Right atrium auricular region (tissue), 2 donors: ENCODE measurements around the gene CLDN1. TPM values are rescaled to one million over a fixed set of nuclear protein-coding genes. Genes with fewer than 3 reads are reported as not detected.

Source experiments
- DNase-seq: peaks from one replicate; pipeline ENCODE4 v3.0.0-alpha.2; 2019; ENCODE audit warnings: low spot score
- H3K27ac ChIP-seq, 2 donors: fragments of 200-600 bp; sonication (generic); 1 replicate in 1 of 2; 2 replicates in 1 of 2; pipeline ENCODE4 v1.5.1; 2016 to 2019
- H3K27me3 ChIP-seq, 2 donors: fragments of 200-600 bp; sonication (generic); one replicate each; pipeline versions ENCODE4 v1.5.1 to v1.6.0; 2017 to 2019
- H3K36me3 ChIP-seq: fragments of 200-600 bp; sonication (generic); one replicate; pipeline ENCODE4 v1.5.1; 2016
- H3K4me1 ChIP-seq, 2 donors: fragments of 200-600 bp; sonication (generic); one replicate each; pipeline versions ENCODE4 v1.5.1 to v1.6.0; 2017 to 2019
- H3K4me3 ChIP-seq, 2 donors: fragments of 200-600 bp; sonication (generic); 1 replicate in 1 of 2; 2 replicates in 1 of 2; pipeline ENCODE4 v1.5.1; 2017 to 2019; ENCODE audit warnings: mild to moderate bottlenecking in 1 of 2, moderate library complexity in 1 of 2
- H3K9me3 ChIP-seq, 2 donors: fragments of 200-600 bp; sonication (generic); one replicate each; pipeline ENCODE4 v1.5.1; 2019
- CTCF ChIP-seq, 2 donors: fragments of 200-600 bp; sonication (generic); IDR thresholded peaks; one replicate each; pipeline ENCODE4 v1.5.1; 2019; ENCODE audit warnings: antibody characterized with exemption in 2 of 2
- total RNA-seq, 2 donors: library from RNA; depleted of rRNA; stranded (reverse); fragments of >200 nt; gene quantifications; one replicate each; pipeline ENCODE4 v1.1.0, GENCODE V29; 2016

The CLDN1 gene
- total RNA-seq, 2 donors from 2014 or later, result 9.0 to 12.7 TPM

DNA sequence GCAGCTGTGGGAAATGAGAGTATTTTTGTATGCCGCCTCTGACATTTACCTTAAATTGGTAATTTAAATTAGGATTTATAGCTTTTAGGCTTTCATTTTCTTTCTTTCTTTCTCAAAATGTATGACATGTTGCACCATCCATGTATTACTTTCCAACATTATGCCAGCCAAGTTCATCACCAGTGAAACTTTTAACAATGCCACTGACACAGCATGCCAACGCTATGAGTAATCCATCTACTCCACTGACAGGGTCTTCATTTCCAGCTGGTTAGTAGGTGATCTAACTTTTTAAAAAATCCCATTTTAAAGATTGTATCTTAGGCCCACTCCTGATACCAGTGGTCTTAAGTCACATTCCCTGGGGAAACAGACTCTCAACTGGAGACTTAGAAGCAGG lies 43.9 kb upstream of the CLDN1 start:
- Histone ChIP-seq H3K9me3 (no peaks in the 10 kb centered on the region), H3K4me1 (no peaks in the 10 kb centered on the region), H3K36me3 (no peaks in the 10 kb centered on the region), H3K27me3 (no peaks in the 10 kb centered on the region), H3K27ac (no peak overlapping the region), H3K4me3 (no peak overlapping the region)
- TF ChIP-seq CTCF (IDR thresholded peaks at IDR 0.05), result no peak
- no peak for DNase-seq

DNA sequence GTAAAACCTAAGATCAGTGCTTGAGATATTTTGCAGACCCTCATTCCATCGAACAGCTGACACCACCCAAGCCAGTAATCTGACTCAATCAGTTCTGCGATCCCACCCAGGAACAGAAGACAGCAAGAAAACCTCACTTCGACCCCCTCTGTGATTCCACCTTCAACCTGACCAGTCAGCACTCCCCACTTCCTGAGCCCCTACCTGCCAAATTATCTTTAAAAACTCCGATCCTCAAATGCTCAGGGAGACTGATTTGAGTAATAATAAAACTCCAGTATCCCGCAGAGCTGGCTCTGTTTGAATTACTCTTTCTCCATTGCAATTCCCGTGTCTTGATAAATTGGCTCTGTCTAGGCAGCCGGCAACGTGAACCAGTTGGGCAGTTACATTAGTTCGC lies 40.0 kb upstream of the CLDN1 start:
- Histone ChIP-seq H3K4me1 (no peaks in the 10 kb centered on the region), H3K27ac (no peak overlapping the region), H3K9me3 (no peaks in the 10 kb centered on the region), H3K27me3 (no peaks in the 10 kb centered on the region), H3K4me3 (no peak overlapping the region), H3K36me3 (no peaks in the 10 kb centered on the region)
- DNase-seq, result no peak
- no peak for TF ChIP-seq CTCF (IDR thresholded peaks at IDR 0.05)

- no peak for DNase-seq
- H3K27ac ChIP-seq, result no peak overlapping the region
- H3K36me3 ChIP-seq, result no peaks in the 10 kb centered on the region
- H3K27me3 ChIP-seq, result no peaks in the 10 kb centered on the region
- H3K9me3 ChIP-seq, result no peaks in the 10 kb centered on the region
- no peak overlapping the region for H3K4me3 ChIP-seq
- TF ChIP-seq CTCF (IDR thresholded peaks at IDR 0.05), result no peak
- H3K4me1 ChIP-seq, result no peaks in the 10 kb centered on the region
Observed at GRCh38 chr3:190361791-190362190, 39.5 kb upstream of the CLDN1 start.

DNA sequence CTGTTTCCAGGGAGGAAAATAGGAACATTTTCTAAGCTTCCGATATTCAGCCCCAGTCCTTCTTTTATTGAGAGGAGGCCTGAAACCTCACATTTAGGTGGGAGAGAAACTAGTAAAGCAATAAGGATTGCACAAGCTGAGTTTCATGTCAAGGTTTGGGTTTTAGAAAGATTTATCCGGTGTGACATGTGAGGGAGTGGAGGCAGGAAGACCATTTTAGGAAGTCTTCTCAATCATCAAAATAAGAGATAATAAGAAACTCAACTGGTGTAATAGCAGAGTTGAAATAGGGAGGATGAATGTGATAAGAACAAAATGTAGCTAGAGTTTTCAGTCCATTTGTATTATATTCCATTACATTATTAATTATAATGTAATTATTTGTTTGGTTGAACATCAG lies 38.0 kb upstream of the CLDN1 start:
- H3K4me3 ChIP-seq, result no peak overlapping the region
- DNase-seq, result no peak
- no peak for TF ChIP-seq CTCF (IDR thresholded peaks at IDR 0.05)
- no peaks in the 10 kb centered on the region for H3K4me1 ChIP-seq
- H3K27me3 ChIP-seq, result no peaks in the 10 kb centered on the region
- no peaks in the 10 kb centered on the region for H3K9me3 ChIP-seq
- no peaks in the 10 kb centered on the region for H3K36me3 ChIP-seq
- no peak overlapping the region for H3K27ac ChIP-seq

DNA sequence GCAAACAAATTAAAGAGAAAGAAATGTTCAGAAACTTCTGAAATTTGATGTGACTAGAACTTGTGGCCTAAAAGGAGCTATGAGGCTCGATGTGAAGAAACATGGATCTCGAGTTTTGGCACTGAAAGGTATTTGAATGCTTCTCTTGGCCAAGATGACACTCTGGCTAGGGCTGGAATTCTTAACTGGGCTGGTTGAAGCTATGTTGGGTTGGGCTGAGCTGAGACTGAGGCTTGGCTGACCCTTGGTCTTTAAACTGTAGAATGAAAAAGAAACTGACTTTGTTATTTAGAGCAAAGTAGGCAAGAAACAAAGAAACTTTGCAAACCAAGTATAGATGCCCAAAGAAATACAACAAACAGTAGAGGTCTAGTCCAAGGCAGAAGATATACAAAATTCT lies 37.6 kb upstream of the CLDN1 start:
- no peaks in the 10 kb centered on the region for H3K36me3 ChIP-seq
- no peaks in the 10 kb centered on the region for H3K27me3 ChIP-seq
- no peak for TF ChIP-seq CTCF (IDR thresholded peaks at IDR 0.05)
- H3K4me1 ChIP-seq, result no peaks in the 10 kb centered on the region
- no peak for DNase-seq
- no peak overlapping the region for H3K27ac ChIP-seq
- H3K4me3 ChIP-seq, result no peak overlapping the region
- no peaks in the 10 kb centered on the region for H3K9me3 ChIP-seq

- no peaks in the 10 kb centered on the region for H3K36me3 ChIP-seq
- no peak for DNase-seq
- H3K9me3 ChIP-seq, result peaks cover 0 to 5% of the 10 kb centered on the region in 2 donors
- no peak overlapping the region for H3K27ac ChIP-seq
- no peak overlapping the region for H3K4me3 ChIP-seq
- no peaks in the 10 kb centered on the region for H3K27me3 ChIP-seq
- H3K4me1 ChIP-seq, result no peaks in the 10 kb centered on the region
- TF ChIP-seq CTCF (IDR thresholded peaks at IDR 0.05), result no peak
Observed at GRCh38 chr3:190357468-190357867, 35.2 kb upstream of the CLDN1 start.
